ENCODE results near the gene STRN4.

The STRN4 gene

DNA sequence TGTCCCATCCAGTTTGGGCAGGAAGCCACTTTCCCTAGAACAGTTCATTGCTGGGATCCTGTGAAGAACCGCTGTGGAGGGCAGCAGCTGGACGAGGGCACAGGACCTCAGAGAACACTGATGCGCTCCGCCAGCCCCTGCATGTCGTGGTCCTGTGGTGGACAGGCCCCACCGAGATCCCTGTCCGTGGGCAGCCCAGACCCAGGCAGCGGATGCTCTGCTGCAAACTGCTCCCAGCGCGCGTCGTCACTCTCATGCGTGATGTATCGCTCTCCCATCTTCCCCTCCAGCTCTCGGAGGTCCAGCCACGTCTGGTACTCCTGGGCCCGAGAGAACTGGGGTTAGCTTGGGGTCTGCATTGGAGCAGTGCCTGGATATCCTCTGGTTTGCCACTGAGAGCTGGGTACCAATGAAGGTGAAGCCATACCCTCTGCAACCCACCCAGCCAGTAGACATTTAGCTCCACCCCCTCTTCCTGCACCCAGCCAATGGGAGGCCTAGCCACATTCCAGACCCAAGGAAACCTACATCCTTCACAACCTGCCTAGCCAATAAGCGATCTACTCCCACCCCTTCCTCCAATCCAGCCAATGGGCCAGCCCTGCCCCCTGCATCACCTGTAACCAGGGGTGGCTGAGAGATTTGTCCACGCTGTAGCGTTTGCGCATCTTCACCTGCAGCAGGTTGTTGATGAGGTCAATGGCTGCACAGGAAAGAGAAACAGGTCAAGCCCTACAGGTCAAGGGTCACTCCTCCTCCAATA lies 71.7 kb downstream of the STRN4 start:
- DNase-seq (ENCODE audit: low spot score) (no peak), FAIRE-seq (no peak)

GRCh38 chr19:46670813-46671212 lies 75.4 kb downstream of the STRN4 start:
- FAIRE-seq = no peak

More at GRCh38 chr19:46670813-46671212, 75.4 kb downstream of the STRN4 start:
- no peak for DNase-seq (ENCODE audit: low spot score)
